IPS-NIHi11 (cell line): ENCODE measurements around the gene CRISP1.
"Not testable (repeated sequence)": the region's sequence is repeated elsewhere in the genome, so short reads cannot be mapped to it uniquely, and the experiment has no call there.

Experiments used
- DNase-seq: peaks from one replicate; pipeline ENCODE4 v3.0.0; 2012; ENCODE audit warnings: mixed read lengths, low spot score

The CRISP1 gene

DNA sequence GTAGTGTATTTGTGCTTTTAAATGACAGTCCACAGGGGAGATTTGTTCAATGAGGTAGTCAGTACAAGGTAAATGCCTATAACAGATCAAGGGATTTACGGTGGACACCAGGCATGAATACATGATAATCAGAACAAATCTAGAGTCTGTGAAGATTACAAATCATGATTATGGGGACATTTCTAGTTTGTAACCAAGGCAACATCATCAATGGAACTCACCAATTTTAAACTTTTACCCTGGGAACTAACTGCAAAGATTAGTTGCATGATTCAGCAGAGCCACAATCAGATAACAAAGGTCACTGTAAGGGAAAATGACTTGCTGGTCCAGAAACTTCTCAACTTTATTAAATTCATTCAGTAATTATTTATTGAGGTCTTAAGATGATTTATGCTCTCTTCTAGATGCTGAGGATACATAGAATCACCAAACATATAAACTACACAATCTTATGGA is at the start of gene CRISP1:
CRISP1 (minus strand) TSS at position 51 of the 459 bp plus-strand sequence. CDS start 9,135 bp downstream, outside the sequence.
- no peak for DNase-seq

GRCh38 chr6:49915035-49915434 is 48.7 kb upstream of the CRISP1 start:
- DNase-seq: peak; percentile 12

DNA sequence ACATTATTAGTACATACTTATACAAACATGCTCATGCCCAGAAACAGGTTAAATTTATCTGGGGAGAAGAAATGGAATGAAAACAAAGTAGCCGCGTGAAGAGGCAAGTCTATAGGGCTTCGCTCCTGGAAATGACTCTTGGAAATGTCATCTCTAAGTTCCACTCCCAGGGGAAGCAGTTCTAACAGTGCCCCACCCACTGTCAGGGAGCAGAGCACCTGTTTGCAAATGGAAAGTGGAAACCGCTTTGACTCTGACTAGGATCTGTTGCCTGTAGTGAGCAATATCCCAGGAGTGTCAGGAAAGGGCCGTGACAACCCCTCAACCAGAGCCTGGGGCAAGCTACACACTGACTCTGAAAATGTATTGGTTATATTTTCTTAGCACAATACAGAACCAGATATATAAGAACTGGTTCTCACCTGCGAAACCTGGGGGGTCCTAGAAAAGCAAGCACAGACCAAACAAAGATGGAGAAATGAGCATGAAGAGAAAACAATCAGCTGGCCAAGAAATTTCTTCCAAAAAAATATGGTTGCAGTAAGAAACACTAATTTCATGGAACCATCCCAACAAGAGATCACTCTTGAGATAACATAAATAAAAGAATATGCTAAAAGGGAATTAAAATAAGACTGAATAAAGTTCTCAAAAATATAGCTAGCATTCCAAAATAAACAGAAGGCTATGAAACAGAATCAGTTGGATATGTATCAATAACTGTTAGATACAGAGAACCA is 47.5 kb upstream of the CRISP1 start:
- no peak for DNase-seq

DNA sequence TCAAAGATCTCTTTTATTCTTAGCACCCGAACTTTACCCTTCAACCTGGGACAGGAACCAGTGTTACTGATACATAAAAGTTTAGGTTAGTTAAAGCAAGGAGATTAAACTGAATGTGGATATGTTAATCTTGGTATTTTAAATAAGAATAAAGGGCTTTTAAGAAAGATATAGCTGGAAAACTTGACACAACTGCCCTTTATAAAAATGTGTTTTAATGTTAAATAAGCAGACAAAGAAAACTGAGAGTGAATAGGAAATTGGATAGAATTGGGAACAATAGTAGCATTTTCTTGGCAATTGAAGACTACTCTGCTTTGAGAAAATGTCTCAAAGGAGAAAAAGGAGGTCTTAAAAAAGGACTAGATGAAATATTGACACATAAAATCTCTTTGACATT is 45.9 kb upstream of the CRISP1 start:
- no peak for DNase-seq

DNA sequence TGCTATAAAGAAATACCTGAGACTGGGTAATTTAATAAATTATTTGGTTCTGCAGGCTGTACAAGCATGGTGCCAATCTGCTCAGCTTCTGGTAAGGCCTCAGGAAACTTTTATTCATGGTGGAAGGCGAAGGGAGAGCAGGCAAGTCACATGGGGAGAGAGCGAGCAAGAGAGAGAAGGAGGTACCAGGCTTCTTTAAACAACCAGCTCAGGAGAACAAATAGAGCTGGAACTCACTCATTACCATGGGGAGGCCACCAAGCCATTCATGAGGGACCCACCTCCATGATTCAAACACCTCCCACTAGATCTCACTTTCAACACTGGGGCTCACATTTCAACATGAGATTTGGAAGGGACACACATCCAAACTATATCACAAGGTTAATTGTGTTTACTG is 44.9 kb upstream of the CRISP1 start:
- DNase-seq: no peak

- no peak for DNase-seq
These were observed 43.2 kb upstream of the CRISP1 start for GRCh38 chr6:49909563-49909962.

- DNase-seq: no peak
These were observed 40.2 kb upstream of the CRISP1 start for GRCh38 chr6:49906526-49906925.

GRCh38 chr6:49905296-49905695 is 39.0 kb upstream of the CRISP1 start:
- no peak for DNase-seq

- no peak for DNase-seq
These were observed 36.5 kb upstream of the CRISP1 start for GRCh38 chr6:49902856-49903255.

DNA sequence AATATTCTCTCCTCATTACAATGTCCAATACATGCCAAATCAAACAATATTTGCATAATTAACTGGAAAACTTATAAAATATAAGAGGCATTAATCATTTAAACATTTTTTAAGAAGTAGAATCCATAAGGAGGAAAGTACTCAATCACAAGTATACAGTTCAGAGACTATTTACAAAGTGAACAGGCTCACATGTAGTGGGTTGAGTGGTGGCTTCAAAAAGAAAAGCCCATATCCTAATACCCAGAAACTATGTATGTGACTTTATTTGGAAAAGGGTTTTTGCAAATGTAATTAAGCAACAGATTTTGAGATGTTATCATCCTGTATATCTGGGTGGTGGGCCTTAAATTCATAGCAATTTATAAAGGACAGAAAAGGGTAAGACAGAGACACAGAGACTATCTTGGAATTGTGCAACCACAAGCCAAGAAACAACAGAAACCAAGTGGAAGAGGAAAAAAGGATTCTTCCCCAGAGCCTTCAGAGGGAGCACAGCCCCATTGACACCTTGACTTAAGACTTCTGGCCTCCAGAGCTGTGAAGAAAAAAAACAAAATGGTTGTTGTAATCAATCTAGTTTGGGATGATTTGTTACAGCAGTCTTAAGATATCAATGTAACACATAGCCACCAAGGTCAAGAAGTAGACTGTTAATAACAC is 32.7 kb upstream of the CRISP1 start:
- DNase-seq: no peak

DNA sequence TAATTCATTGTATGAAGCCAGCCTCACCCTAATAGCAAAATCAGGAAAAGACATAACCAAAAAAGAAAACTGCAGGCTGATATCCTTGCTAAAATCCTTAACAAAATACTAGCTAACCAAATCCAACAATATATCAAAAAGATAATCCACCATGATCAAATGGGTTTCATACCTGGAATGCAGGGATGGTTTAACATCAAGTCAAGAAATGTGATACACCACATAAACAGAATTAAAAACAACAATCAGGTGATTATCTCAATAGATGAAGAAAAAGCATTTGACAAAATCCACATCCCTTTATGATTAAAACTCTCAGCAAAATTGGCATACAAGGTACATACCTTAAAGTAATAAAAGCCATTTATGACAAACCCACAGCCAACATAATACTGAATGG is 29.2 kb upstream of the CRISP1 start:
- not testable (repeated sequence) for DNase-seq

DNA sequence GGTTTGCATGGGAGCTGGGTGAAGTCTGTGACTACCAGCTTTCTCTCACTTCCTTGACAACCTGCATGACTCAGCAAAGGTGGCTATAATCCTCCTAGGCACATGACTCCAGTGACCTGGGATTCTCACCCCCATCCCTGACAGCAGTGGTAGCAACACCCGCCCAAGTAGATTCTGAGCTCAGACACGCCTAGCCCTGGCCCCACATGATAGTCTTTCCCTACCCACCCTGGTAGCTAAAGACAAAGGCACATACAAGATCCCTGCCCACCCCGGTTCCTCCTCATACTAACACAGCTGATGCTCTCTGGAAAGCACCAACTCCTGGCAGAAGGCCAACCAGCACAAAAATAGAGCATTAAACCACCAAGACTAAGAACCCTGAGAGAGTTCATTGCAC is 25.9 kb upstream of the CRISP1 start:
- DNase-seq: no peak

DNA sequence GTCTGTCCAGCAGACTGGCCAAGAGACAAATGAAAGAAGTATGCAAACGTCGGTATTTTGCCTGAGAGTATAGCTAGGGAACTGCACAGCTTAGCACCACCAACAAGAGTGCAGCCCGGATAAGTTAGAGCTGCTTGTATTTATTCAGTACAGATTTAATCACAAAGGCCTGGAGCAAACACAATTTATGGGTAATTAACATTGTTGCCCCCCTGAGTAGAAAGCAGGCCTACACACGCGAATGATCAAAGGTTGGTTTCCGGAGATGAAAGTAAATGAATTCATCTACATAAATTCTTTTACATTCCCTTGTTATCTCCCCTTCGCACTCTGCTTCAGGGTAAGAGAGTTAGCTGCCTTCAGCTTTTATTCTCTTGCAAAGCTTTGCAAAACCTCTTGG is 24.7 kb upstream of the CRISP1 start:
- DNase-seq: peak; percentile 15

GRCh38 chr6:49888742-49889431 is 22.6 kb upstream of the CRISP1 start:
- no peak for DNase-seq

GRCh38 chr6:49868951-49869529 is 2.7 kb upstream of the CRISP1 start:
- no peak for DNase-seq

DNA sequence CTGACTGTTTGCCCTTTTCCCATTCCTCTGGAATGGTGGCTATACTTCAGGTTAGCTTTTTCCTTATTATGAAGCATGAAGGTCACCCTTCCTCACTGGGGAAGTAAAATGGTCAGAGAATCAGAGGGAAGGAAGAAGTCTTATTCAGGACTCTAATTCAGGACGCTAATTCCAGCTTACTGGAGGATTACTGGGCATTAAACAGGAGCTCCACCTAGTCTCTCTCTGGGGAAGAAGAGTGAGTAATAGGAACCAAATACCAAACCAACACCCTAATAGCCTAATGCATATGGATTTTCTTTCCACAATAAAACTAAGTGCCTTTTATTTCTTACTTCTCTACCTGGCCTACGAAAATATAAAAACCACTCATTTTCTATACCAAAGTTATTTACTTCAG is 10.1 kb downstream of the CRISP1 start:
- DNase-seq: no peak

DNA sequence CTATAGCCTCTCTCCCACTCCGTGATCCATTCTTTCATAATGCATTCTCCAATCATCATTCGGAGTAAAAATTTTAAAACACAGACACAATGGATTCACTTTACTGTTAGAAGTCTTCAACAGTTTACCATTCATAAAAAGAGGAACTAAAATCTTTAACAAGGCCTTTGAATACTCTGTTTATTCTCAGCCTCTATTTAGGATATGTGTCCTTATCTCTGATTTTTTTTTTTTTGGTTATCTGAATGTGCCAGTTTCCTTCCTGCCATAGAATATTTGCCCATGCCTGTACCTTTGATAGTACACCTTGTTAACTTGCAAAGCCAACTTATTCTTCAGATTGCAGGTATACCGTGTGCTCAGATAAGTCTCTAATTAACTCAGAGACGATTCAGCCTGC is 11.1 kb downstream of the CRISP1 start:
- no peak for DNase-seq

DNA sequence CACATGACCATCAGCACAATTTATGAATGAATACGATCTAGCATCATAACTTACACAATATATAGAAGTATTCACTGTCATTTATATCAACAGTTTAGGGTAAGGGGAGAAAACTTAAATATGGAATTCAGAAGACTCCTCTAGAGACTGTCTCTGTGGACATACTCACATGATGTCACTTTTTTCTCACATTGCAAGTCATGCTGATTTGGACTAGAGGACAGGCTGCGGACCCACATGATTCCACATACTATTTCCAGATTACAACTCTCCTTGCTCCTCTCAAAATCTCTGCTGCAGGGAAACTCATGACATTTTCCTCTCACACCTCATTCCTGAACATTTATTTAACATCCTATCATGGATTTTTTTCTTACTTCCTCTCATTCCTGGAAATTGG is 13.4 kb downstream of the CRISP1 start:
- DNase-seq: no peak

DNA sequence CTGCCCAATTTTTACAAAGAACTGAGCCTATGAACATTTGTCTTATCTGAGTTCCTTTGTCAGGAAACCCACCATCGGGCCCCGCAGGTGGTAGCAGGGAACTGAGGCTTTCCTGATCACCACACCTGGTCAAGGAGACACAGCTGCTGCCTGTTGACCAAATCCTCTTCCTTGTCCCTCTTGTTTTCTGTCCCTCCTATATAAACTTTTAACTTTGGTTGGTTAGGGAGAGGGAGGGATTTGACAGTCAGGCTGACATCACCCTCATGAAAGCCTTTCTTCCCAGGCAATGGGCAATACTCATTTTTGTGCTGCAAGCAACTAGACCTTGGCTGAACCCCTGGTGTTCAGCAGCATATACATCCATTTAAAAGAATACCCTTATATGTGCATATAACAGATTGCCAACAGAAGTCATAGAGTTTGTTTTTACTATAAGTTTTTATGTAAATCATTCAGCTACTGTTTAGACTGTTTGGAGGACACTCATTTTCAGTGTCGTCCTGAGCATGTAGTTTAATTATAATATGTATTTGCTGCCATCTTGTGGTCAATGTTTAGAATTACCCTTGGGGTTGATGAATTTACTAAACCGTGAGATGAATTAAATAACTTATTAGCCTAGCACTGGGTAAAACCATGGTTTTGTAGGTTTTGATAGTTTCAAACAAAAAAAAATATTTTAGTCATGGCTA is 17.0 kb downstream of the CRISP1 start:
- DNase-seq: peak; percentile 46

GRCh38 chr6:49847673-49848072 is 18.7 kb downstream of the CRISP1 start:
- no peak for DNase-seq

- DNase-seq: no peak
These were observed 19.3 kb downstream of the CRISP1 start for GRCh38 chr6:49847014-49847413.

GRCh38 chr6:49841424-49841823 is 24.9 kb downstream of the CRISP1 start:
- DNase-seq: no peak
